ENCODE results near the gene ZMAT5. TPM values are rescaled to one million over a fixed set of nuclear protein-coding genes. Genes with fewer than 3 reads are reported as not detected.

The ZMAT5 gene, protein sequence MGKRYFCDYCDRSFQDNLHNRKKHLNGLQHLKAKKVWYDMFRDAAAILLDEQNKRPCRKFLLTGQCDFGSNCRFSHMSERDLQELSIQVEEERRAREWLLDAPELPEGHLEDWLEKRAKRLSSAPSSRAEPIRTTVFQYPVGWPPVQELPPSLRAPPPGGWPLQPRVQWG
- total RNA-seq = 10 to 100 TPM; 18.3 to 24.3 TPM

- peak within 1 kb of the TSS; percentile 94 for H3K4me3 Mint-ChIP-seq
- H3K4me1 Mint-ChIP-seq = peaks cover 29% of the 10 kb centered on the region
- DNase-seq (peak; percentile 97), ATAC-seq (peak; percentile 95)
- H3K27ac Mint-ChIP-seq = peak within 1 kb of the TSS; percentile 88
- H3K36me3 Mint-ChIP-seq = peaks cover 24% of the 10 kb centered on the region
- no peaks in the 10 kb centered on the region for H3K9me3 Mint-ChIP-seq (ENCODE audit: low read depth)
- no peaks in the 10 kb centered on the region for H3K27me3 Mint-ChIP-seq
- CTCF ChIA-PET = interaction anchor here (0.5 to 1.1 kb wide), 2 partner anchors 117 to 141 kb away, joined by 3 read pairs; no protein-coding TSS in a partner anchor
Observed at GRCh38 chr22:29766632-29767170, at the start of gene ZMAT5. Gene ZMAT5 (minus strand): TSS chr22:29767007. CDS start chr22:29748544, 18,463 bp downstream.

GRCh38 chr22:29816539-29816938, 49.7 kb upstream of the ZMAT5 start:
- DNase-seq = no peak
- peaks cover 32% of the 10 kb centered on the region for H3K36me3 Mint-ChIP-seq
- no peaks in the 10 kb centered on the region for H3K27me3 Mint-ChIP-seq
- no peak overlapping the region for H3K4me3 Mint-ChIP-seq
- H3K4me1 Mint-ChIP-seq = peaks cover 12% of the 10 kb centered on the region
- ATAC-seq = no peak
- CTCF ChIA-PET = interaction anchor here (0.8 kb wide), 1 partner anchor 44 kb away, joined by 3 read pairs; no protein-coding TSS in a partner anchor
- H3K9me3 Mint-ChIP-seq (ENCODE audit: low read depth) = no peaks in the 10 kb centered on the region
- no peak overlapping the region for H3K27ac Mint-ChIP-seq

- ATAC-seq = no peak
- DNase-seq = no peak
- H3K4me3 Mint-ChIP-seq = no peak overlapping the region
- H3K36me3 Mint-ChIP-seq = peaks cover 28% of the 10 kb centered on the region
- H3K27ac Mint-ChIP-seq = no peak overlapping the region
- H3K9me3 Mint-ChIP-seq (ENCODE audit: low read depth) = no peaks in the 10 kb centered on the region
- CTCF ChIA-PET = interaction anchor here (0.8 kb wide), 1 partner anchor 44 kb away, joined by 3 read pairs; no protein-coding TSS in a partner anchor
- H3K4me1 Mint-ChIP-seq = peaks cover 8% of the 10 kb centered on the region
- no peaks in the 10 kb centered on the region for H3K27me3 Mint-ChIP-seq
Observed at GRCh38 chr22:29816128-29816527, 49.3 kb upstream of the ZMAT5 start.

DNA sequence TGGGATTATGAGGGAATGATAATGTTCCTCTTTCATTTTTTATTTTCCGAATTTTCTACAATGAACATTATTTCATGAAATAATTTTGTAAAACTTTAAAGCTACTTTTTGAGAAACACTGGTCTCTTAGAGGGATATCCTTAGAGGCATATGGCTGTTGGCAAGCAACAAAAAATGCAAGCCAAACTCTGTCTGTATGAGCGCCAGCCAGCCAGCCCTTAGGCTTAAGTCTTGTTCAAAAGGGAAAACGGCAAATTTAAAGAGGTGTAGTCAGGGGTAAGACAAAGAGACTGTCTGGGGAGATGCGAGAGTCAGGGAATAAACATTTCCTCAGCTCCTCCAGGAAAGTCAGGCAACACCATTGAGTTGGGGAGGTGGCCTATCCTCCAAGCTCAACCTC, 48.8 kb upstream of the ZMAT5 start:
- Mint-ChIP-seq H3K4me3 (no peak overlapping the region), H3K27me3 (no peaks in the 10 kb centered on the region), H3K27ac (no peak overlapping the region), H3K36me3 (peaks cover 27% of the 10 kb centered on the region), H3K4me1 (peaks cover 4% of the 10 kb centered on the region), H3K9me3 (ENCODE audit: low read depth) (no peaks in the 10 kb centered on the region)
- no peak for DNase-seq
- CTCF ChIA-PET = interaction anchor here (0.8 kb wide), 1 partner anchor 43 kb away, joined by 3 read pairs; no protein-coding TSS in a partner anchor
- no peak for ATAC-seq

DNA sequence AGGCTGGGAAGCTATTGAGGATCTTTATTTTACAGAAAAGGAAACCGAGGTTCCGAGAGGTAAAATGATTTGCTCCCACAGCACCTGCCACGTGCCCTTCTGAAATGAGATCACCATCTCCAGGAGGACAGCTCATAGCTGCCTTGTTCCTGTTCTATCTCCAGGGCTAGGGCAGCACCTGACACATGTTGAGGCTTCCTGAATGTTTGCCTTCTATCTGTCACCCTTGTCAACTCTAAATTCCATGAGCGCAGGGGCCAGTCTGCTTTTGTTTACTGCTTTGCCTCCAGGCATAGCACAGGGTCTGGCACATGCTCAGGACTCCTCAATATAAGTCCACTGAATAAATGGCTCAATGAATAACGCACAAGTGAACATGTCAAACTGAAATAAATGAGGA, 47.2 kb upstream of the ZMAT5 start:
- no peak overlapping the region for H3K4me3 Mint-ChIP-seq
- H3K27ac Mint-ChIP-seq = no peak overlapping the region
- CTCF ChIA-PET = no interaction called here
- H3K36me3 Mint-ChIP-seq = peaks cover 25% of the 10 kb centered on the region
- no peaks in the 10 kb centered on the region for H3K9me3 Mint-ChIP-seq (ENCODE audit: low read depth)
- DNase-seq (no peak), ATAC-seq (no peak)
- no peaks in the 10 kb centered on the region for H3K27me3 Mint-ChIP-seq
- H3K4me1 Mint-ChIP-seq = peaks cover 2% of the 10 kb centered on the region

DNA sequence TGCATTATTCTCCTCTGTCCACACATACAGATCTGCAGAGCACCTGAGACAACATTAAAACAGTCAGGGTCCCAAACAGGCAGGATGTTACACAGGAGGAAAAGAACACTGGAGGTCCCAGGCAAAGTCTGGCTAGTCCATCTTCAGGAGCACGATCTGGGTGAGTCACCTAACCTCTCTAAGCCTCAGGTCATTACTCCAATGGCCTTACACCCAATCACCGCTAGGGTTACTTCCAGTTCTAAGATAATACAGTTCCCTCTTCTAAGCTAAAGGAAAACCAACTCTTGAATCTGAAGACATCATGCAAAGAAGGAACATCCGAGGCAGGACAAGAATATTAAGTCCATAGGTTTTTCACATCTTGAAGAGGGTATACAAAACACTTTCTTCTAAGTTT, 46.8 kb upstream of the ZMAT5 start:
- Mint-ChIP-seq H3K36me3 (peaks cover 21% of the 10 kb centered on the region), H3K9me3 (ENCODE audit: low read depth) (no peaks in the 10 kb centered on the region), H3K27ac (no peak overlapping the region), H3K4me3 (no peak overlapping the region), H3K4me1 (no peaks in the 10 kb centered on the region), H3K27me3 (no peaks in the 10 kb centered on the region)
- ATAC-seq (no peak), DNase-seq (no peak)
- CTCF ChIA-PET = no interaction called here

GRCh38 chr22:29813126-29813525, 46.3 kb upstream of the ZMAT5 start:
- Mint-ChIP-seq H3K4me3 (no peak overlapping the region), H3K4me1 (no peaks in the 10 kb centered on the region), H3K36me3 (peaks cover 21% of the 10 kb centered on the region), H3K9me3 (ENCODE audit: low read depth) (no peaks in the 10 kb centered on the region), H3K27me3 (no peaks in the 10 kb centered on the region), H3K27ac (no peak overlapping the region)
- CTCF ChIA-PET = no interaction called here
- DNase-seq (no peak), ATAC-seq (no peak)

DNA sequence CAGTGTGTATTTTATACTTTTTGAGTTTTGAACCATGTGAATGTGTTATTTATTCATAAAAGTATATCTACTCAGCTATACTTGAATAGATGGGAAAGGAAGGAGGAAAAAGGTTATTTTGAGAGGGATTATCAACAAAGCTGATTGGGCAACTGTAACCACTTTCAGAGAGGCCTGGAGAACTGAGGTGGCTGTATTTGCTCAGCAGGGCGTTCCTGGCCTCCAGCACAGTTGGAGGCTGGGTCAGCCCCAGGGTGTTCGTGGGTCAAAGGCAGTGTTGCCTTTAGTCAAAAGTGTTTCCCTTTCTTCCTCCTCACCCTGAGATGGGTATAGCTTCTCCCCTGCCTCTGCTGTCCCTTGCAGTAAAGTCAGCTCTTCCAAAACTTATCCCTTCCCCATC, 44.6 kb upstream of the ZMAT5 start:
- CTCF ChIA-PET = no interaction called here
- ATAC-seq = no peak
- Mint-ChIP-seq H3K36me3 (peaks cover 23% of the 10 kb centered on the region), H3K4me3 (no peak overlapping the region), H3K27ac (no peak overlapping the region), H3K27me3 (no peaks in the 10 kb centered on the region), H3K9me3 (ENCODE audit: low read depth) (no peaks in the 10 kb centered on the region), H3K4me1 (peaks cover 1% of the 10 kb centered on the region)
- DNase-seq = no peak

GRCh38 chr22:29810216-29810615, 43.4 kb upstream of the ZMAT5 start:
- peaks cover 31% of the 10 kb centered on the region for H3K36me3 Mint-ChIP-seq
- no peak overlapping the region for H3K27ac Mint-ChIP-seq
- no peak for ATAC-seq

GRCh38 chr22:29806196-29806595, 39.4 kb upstream of the ZMAT5 start:
- Mint-ChIP-seq H3K9me3 (ENCODE audit: low read depth) (no peaks in the 10 kb centered on the region), H3K36me3 (peaks cover 28% of the 10 kb centered on the region), H3K27ac (no peak overlapping the region), H3K4me3 (no peak overlapping the region), H3K4me1 (peaks cover 1% of the 10 kb centered on the region), H3K27me3 (no peaks in the 10 kb centered on the region)
- DNase-seq (no peak), ATAC-seq (no peak)
- CTCF ChIA-PET = no interaction called here

More at GRCh38 chr22:29810216-29810615, 43.4 kb upstream of the ZMAT5 start:
- peaks cover 1% of the 10 kb centered on the region for H3K4me1 Mint-ChIP-seq
- no peak overlapping the region for H3K4me3 Mint-ChIP-seq
- no peaks in the 10 kb centered on the region for H3K9me3 Mint-ChIP-seq (ENCODE audit: low read depth)
- CTCF ChIA-PET = interaction anchor here (1.0 kb wide), 1 partner anchor 14 kb away, joined by 3 read pairs; no protein-coding TSS in a partner anchor
- no peaks in the 10 kb centered on the region for H3K27me3 Mint-ChIP-seq
- no peak for DNase-seq

- H3K27me3 Mint-ChIP-seq = no peaks in the 10 kb centered on the region
- H3K9me3 Mint-ChIP-seq (ENCODE audit: low read depth) = no peaks in the 10 kb centered on the region
- H3K27ac Mint-ChIP-seq = no peak overlapping the region
- DNase-seq = no peak
- H3K4me1 Mint-ChIP-seq = peaks cover 1% of the 10 kb centered on the region
- no peak for ATAC-seq
- no peak overlapping the region for H3K4me3 Mint-ChIP-seq
- peaks cover 32% of the 10 kb centered on the region for H3K36me3 Mint-ChIP-seq
- CTCF ChIA-PET = no interaction called here
Observed at GRCh38 chr22:29804985-29805384, 38.2 kb upstream of the ZMAT5 start.

DNA sequence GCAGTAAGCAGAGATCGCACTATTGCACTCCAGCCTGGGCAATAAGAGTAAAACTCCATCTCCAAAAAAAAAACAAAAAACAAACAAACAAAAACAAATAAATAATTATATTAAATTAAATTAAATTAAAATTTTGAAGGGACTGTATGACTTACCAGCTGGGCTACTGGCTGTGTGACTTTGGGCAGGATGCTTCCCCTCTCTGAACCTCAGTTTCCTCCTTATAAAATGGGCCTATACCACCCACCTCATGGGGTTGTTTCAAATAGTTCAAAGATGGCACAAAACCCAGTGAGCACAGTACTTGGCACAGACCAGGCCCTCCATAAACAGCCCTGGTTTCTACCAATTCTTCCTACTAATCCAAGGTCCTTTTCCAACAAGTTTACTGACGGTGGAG, 36.4 kb upstream of the ZMAT5 start:
- H3K36me3 Mint-ChIP-seq = peaks cover 35% of the 10 kb centered on the region
- no peak for ATAC-seq
- no peaks in the 10 kb centered on the region for H3K9me3 Mint-ChIP-seq (ENCODE audit: low read depth)
- peaks cover 15% of the 10 kb centered on the region for H3K4me1 Mint-ChIP-seq
- H3K27me3 Mint-ChIP-seq = no peaks in the 10 kb centered on the region
- H3K27ac Mint-ChIP-seq = no peak overlapping the region
- no peak overlapping the region for H3K4me3 Mint-ChIP-seq
- CTCF ChIA-PET = no interaction called here
- no peak for DNase-seq

DNA sequence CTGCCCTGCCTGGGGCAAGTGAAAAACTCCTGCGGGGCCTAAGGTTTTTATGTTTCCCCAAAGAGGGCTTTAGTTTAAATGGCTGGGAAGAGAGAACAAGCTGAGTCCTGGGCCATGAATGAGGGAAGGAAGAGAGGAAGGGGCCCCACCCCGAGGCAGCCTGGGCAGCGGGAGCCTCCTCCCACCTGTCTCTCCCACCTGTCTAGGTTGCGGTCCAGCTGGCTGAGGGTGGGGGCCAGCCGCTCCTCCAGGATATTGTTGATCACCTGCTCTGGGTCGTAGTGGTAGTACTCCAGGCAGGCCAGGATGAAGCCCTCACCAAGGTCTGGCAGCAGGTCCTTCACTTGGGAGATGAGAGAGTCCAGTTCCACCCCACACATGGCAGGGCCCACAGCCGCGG, 35.0 kb upstream of the ZMAT5 start:
- peaks cover 34% of the 10 kb centered on the region for H3K36me3 Mint-ChIP-seq
- DNase-seq (no peak), ATAC-seq (no peak)
- CTCF ChIA-PET = no interaction called here
- peaks cover 24% of the 10 kb centered on the region for H3K4me1 Mint-ChIP-seq
- H3K4me3 Mint-ChIP-seq = no peak overlapping the region
- no peaks in the 10 kb centered on the region for H3K27me3 Mint-ChIP-seq
- H3K27ac Mint-ChIP-seq = no peak overlapping the region
- no peaks in the 10 kb centered on the region for H3K9me3 Mint-ChIP-seq (ENCODE audit: low read depth)

GRCh38 chr22:29801153-29801552, 34.3 kb upstream of the ZMAT5 start:
- Mint-ChIP-seq H3K36me3 (peaks cover 31% of the 10 kb centered on the region), H3K4me3 (no peak overlapping the region), H3K27ac (no peak overlapping the region), H3K4me1 (peaks cover 24% of the 10 kb centered on the region), H3K9me3 (ENCODE audit: low read depth) (no peaks in the 10 kb centered on the region), H3K27me3 (no peaks in the 10 kb centered on the region)
- CTCF ChIA-PET = no interaction called here
- ATAC-seq = no peak
- no peak for DNase-seq
